GM23338 (cell line): ENCODE results near the gene ERC2. TPM values are rescaled to one million over a fixed set of nuclear protein-coding genes. Genes with fewer than 3 reads are reported as not detected.

ENCODE experiments used
- ATAC-seq: fragments of 200-7000 bp; cut with Tn5 transposase; 3 replicates; pipeline ENCODE4 v1.9.1; 2020
- DNase-seq: peaks from one replicate; pipeline ENCODE4 v3.0.0-alpha.2; 2015; ENCODE audit warnings: low spot score
- H2AFZ ChIP-seq: fragments of 200-600 bp; sonication (generic); 2 replicates; pipeline ENCODE4 v1.8.0; 2016; ENCODE audit warnings: antibody characterized with exemption, mild to moderate bottlenecking, moderate library complexity
- H3F3A ChIP-seq: fragments of 200-600 bp; sonication (generic); replicated peaks from 2 replicates; pipeline ENCODE4 v1.8.0; 2017; ENCODE audit warnings: antibody characterized with exemption, mixed run types, low read depth
- H3K27ac ChIP-seq: fragments of 200-600 bp; sonication (generic); 2 replicates; pipeline ENCODE4 v1.6.1; 2016; ENCODE audit warnings: low read depth
- H3K27me3 ChIP-seq: fragments of 200-600 bp; sonication (generic); 2 replicates; pipeline ENCODE4 v1.8.0; 2016; ENCODE audit warnings: mild to moderate bottlenecking, mixed run types, moderate library complexity; ENCODE audit not compliant: insufficient read depth
- H3K36me3 ChIP-seq: fragments of 200-600 bp; sonication (generic); 2 replicates; pipeline ENCODE4 v1.8.0; 2016; ENCODE audit warnings: mild to moderate bottlenecking; ENCODE audit not compliant: insufficient read depth
- H3K4me1 ChIP-seq: fragments of 200-600 bp; sonication (generic); 2 replicates; pipeline ENCODE4 v1.8.0; 2016; ENCODE audit warnings: mild to moderate bottlenecking, moderate library complexity; ENCODE audit not compliant: insufficient read depth
- H3K4me2 ChIP-seq: fragments of 200-600 bp; sonication (generic); 2 replicates; pipeline ENCODE4 v1.7.1; 2017; ENCODE audit warnings: mixed run types
- H3K4me3 ChIP-seq: fragments of 200-600 bp; sonication (generic); 2 replicates; pipeline ENCODE4 v1.6.1; 2016; ENCODE audit warnings: mixed run types
- H3K79me2 ChIP-seq: fragments of 200-600 bp; sonication (generic); replicated peaks from 2 replicates; pipeline ENCODE4 v1.8.0; 2017; ENCODE audit warnings: mild to moderate bottlenecking; ENCODE audit not compliant: insufficient read depth
- H3K9me2 ChIP-seq: fragments of 200-600 bp; sonication (generic); 2 replicates; pipeline ENCODE4 v1.8.0; 2017; ENCODE audit not compliant: insufficient read depth
- H4K20me1 ChIP-seq: fragments of 200-600 bp; sonication (generic); replicated peaks from 2 replicates; pipeline ENCODE4 v1.8.0; 2017; ENCODE audit warnings: mild to moderate bottlenecking; ENCODE audit not compliant: insufficient read depth
- H3K27ac Mint-ChIP-seq: 2 replicates; pipeline ENCODE4 v1.8.0; 2020; ENCODE audit warnings: inconsistent platforms, mild to moderate bottlenecking, moderate library complexity, mixed read lengths
- H3K27me3 Mint-ChIP-seq: 3 replicates; pipeline ENCODE4 v1.8.0; 2022; ENCODE audit warnings: low read depth, mild to moderate bottlenecking, moderate library complexity, mixed read lengths, inconsistent platforms; ENCODE audit not compliant: insufficient read depth, poor library complexity
- H3K36me3 Mint-ChIP-seq: 3 replicates; pipeline ENCODE4 v1.8.0; 2021; ENCODE audit warnings: low read depth, mild to moderate bottlenecking, inconsistent platforms, moderate library complexity, mixed read lengths
- H3K4me1 Mint-ChIP-seq: 3 replicates; pipeline ENCODE4 v1.8.0; 2020; ENCODE audit warnings: mild to moderate bottlenecking, inconsistent platforms, mixed read lengths
- H3K4me3 Mint-ChIP-seq: 3 replicates; pipeline ENCODE4 v1.8.0; 2021; ENCODE audit warnings: moderate library complexity, mild to moderate bottlenecking, inconsistent platforms, mixed read lengths
- H3K9me3 Mint-ChIP-seq: 3 replicates; pipeline ENCODE4 v1.8.0; 2020; ENCODE audit warnings: moderate library complexity, mild to moderate bottlenecking, inconsistent platforms, mixed read lengths
- EZH2 ChIP-seq: fragments of 200-600 bp; sonication (generic); IDR thresholded peaks from one replicate; pipeline ENCODE4 v1.8.0; 2017; ENCODE audit warnings: antibody characterized with exemption, mild to moderate bottlenecking, low read depth; ENCODE audit not compliant: unreplicated experiment
- JUNB ChIP-seq: IDR thresholded peaks from one replicate; pipeline ENCODE4 v1.6.1; 2016; ENCODE audit warnings: antibody characterized with exemption; ENCODE audit not compliant: unreplicated experiment
- NANOG ChIP-seq: IDR thresholded peaks from 2 replicates; pipeline ENCODE4 v1.6.1; 2016; ENCODE audit warnings: antibody characterized with exemption, borderline replicate concordance
- ZNF114 ChIP-seq: fragments of 250-450 bp; sonication (Bioruptor Pico); IDR thresholded peaks from 2 replicates; pipeline ENCODE4 v1.5.0; 2020; ENCODE audit warnings: mild to moderate bottlenecking, moderate library complexity
- ZNF331 ChIP-seq: fragments of 250-450 bp; sonication (Bioruptor Pico); IDR thresholded peaks from 2 replicates; pipeline ENCODE4 v1.5.0; 2020; ENCODE audit warnings: low read depth, mild to moderate bottlenecking, moderate library complexity
- polyA plus RNA-seq: library from polyadenylated mRNA; unstranded; fragments of >200 nt; fragmentation: Nextera tagmentation; extraction: Ambion mirVana; gene quantifications from 2 replicates; pipeline ENCODE4 v1.2.1, GENCODE V29; 2016
- total RNA-seq: library from RNA; depleted of rRNA; stranded (reverse); fragments of >200 nt; shearing (Covaris generic); gene quantifications from 2 replicates; pipeline ENCODE4 v1.2.3, GENCODE V29; 2014
- TF ChIP-seq, protein P1 (sequence below): IDR thresholded peaks from one replicate; pipeline ENCODE4 v1.6.1; 2018; ENCODE audit warnings: antibody characterized with exemption; ENCODE audit not compliant: unreplicated experiment
- TF ChIP-seq, protein P2 (sequence below), 2 experiments: fragments of 200-600 bp in 1 of 2; sonication (generic) in 1 of 2; conservative IDR thresholded peaks; 2 replicates each; pipeline versions ENCODE4 v1.5.1 to v1.6.1; 2016 to 2017; ENCODE audit warnings: antibody characterized with exemption in 2 of 2, low read depth in 2 of 2, mild to moderate bottlenecking in 2 of 2, moderate library complexity in 1 of 2
- TF ChIP-seq, protein P3 (sequence below): fragments of 250-450 bp; sonication (Bioruptor Pico); IDR thresholded peaks from 2 replicates; pipeline ENCODE4 v1.5.0; 2020; ENCODE audit warnings: mild to moderate bottlenecking, moderate library complexity

The ERC2 gene
- total and polyA plus RNA-seq, 2 experiments from 2014 or later, result 11.8 to 13.7 TPM

DNA sequence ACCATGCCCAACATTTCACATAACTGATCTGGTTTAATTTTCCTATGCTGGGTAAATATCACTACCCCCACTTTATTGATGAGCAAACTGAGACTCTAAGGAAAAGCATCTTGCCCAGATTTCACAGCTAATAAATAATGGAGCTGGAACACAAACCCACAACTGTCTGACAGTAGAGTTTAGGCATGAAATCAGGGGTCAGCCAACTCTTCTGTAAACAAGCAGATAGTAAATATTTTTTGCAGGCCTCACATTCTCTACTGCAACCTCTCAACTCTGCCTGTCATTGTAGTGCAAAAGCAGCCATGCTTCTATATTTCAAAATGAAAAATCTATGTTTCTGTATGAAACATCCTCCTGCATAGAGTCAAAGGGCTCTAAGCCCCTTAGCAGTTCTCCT lies 111.5 kb downstream of the ERC2 start (continued):
- TF ChIP-seq, protein P1, sequence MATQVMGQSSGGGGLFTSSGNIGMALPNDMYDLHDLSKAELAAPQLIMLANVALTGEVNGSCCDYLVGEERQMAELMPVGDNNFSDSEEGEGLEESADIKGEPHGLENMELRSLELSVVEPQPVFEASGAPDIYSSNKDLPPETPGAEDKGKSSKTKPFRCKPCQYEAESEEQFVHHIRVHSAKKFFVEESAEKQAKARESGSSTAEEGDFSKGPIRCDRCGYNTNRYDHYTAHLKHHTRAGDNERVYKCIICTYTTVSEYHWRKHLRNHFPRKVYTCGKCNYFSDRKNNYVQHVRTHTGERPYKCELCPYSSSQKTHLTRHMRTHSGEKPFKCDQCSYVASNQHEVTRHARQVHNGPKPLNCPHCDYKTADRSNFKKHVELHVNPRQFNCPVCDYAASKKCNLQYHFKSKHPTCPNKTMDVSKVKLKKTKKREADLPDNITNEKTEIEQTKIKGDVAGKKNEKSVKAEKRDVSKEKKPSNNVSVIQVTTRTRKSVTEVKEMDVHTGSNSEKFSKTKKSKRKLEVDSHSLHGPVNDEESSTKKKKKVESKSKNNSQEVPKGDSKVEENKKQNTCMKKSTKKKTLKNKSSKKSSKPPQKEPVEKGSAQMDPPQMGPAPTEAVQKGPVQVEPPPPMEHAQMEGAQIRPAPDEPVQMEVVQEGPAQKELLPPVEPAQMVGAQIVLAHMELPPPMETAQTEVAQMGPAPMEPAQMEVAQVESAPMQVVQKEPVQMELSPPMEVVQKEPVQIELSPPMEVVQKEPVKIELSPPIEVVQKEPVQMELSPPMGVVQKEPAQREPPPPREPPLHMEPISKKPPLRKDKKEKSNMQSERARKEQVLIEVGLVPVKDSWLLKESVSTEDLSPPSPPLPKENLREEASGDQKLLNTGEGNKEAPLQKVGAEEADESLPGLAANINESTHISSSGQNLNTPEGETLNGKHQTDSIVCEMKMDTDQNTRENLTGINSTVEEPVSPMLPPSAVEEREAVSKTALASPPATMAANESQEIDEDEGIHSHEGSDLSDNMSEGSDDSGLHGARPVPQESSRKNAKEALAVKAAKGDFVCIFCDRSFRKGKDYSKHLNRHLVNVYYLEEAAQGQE, result no peak
- TF ChIP-seq ZNF114 (CRISPR knock-in tag), result no peak
- TF ChIP-seq ZNF331 (CRISPR knock-in tag), result no peak
- TF ChIP-seq, protein P2, sequence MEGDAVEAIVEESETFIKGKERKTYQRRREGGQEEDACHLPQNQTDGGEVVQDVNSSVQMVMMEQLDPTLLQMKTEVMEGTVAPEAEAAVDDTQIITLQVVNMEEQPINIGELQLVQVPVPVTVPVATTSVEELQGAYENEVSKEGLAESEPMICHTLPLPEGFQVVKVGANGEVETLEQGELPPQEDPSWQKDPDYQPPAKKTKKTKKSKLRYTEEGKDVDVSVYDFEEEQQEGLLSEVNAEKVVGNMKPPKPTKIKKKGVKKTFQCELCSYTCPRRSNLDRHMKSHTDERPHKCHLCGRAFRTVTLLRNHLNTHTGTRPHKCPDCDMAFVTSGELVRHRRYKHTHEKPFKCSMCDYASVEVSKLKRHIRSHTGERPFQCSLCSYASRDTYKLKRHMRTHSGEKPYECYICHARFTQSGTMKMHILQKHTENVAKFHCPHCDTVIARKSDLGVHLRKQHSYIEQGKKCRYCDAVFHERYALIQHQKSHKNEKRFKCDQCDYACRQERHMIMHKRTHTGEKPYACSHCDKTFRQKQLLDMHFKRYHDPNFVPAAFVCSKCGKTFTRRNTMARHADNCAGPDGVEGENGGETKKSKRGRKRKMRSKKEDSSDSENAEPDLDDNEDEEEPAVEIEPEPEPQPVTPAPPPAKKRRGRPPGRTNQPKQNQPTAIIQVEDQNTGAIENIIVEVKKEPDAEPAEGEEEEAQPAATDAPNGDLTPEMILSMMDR (conservative IDR thresholded peaks at IDR 0.05; ENCODE audit: low read depth in 2 of 2), result no peak
- no peak for TF ChIP-seq EZH2

DNA sequence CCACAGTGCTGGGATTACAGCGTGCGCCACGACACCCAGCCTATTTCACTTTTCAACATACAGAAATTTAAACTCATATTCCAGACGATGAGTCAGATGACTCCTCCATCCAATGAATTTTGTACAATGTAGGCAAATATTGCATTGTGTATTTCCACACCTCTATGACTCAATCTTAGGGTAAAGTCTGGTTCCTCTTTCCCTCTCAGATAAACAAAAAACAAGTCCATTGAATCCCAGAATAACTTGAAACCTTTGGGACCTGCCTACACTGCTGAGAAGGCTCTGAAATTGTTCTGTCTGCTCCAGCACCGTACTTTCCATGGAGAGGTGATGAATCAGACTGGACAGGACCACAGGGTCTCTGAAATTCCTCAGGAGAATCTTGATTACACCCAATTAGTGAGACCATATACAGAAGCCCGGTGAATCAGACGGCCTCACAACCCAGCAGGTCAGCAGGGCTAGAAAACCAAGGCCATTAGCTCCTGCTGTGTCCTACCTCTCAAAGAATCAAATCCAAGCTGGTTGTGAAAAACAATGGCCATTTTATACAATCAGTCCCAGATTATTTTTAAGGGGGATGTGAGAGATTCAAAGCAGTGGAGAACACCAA lies 112.6 kb downstream of the ERC2 start:
- no peak for TF ChIP-seq JUNB
- TF ChIP-seq NANOG, result no peak
- no peak for TF ChIP-seq ZNF114 (CRISPR knock-in tag)
- no peak for TF ChIP-seq EZH2
- TF ChIP-seq, protein P3, sequence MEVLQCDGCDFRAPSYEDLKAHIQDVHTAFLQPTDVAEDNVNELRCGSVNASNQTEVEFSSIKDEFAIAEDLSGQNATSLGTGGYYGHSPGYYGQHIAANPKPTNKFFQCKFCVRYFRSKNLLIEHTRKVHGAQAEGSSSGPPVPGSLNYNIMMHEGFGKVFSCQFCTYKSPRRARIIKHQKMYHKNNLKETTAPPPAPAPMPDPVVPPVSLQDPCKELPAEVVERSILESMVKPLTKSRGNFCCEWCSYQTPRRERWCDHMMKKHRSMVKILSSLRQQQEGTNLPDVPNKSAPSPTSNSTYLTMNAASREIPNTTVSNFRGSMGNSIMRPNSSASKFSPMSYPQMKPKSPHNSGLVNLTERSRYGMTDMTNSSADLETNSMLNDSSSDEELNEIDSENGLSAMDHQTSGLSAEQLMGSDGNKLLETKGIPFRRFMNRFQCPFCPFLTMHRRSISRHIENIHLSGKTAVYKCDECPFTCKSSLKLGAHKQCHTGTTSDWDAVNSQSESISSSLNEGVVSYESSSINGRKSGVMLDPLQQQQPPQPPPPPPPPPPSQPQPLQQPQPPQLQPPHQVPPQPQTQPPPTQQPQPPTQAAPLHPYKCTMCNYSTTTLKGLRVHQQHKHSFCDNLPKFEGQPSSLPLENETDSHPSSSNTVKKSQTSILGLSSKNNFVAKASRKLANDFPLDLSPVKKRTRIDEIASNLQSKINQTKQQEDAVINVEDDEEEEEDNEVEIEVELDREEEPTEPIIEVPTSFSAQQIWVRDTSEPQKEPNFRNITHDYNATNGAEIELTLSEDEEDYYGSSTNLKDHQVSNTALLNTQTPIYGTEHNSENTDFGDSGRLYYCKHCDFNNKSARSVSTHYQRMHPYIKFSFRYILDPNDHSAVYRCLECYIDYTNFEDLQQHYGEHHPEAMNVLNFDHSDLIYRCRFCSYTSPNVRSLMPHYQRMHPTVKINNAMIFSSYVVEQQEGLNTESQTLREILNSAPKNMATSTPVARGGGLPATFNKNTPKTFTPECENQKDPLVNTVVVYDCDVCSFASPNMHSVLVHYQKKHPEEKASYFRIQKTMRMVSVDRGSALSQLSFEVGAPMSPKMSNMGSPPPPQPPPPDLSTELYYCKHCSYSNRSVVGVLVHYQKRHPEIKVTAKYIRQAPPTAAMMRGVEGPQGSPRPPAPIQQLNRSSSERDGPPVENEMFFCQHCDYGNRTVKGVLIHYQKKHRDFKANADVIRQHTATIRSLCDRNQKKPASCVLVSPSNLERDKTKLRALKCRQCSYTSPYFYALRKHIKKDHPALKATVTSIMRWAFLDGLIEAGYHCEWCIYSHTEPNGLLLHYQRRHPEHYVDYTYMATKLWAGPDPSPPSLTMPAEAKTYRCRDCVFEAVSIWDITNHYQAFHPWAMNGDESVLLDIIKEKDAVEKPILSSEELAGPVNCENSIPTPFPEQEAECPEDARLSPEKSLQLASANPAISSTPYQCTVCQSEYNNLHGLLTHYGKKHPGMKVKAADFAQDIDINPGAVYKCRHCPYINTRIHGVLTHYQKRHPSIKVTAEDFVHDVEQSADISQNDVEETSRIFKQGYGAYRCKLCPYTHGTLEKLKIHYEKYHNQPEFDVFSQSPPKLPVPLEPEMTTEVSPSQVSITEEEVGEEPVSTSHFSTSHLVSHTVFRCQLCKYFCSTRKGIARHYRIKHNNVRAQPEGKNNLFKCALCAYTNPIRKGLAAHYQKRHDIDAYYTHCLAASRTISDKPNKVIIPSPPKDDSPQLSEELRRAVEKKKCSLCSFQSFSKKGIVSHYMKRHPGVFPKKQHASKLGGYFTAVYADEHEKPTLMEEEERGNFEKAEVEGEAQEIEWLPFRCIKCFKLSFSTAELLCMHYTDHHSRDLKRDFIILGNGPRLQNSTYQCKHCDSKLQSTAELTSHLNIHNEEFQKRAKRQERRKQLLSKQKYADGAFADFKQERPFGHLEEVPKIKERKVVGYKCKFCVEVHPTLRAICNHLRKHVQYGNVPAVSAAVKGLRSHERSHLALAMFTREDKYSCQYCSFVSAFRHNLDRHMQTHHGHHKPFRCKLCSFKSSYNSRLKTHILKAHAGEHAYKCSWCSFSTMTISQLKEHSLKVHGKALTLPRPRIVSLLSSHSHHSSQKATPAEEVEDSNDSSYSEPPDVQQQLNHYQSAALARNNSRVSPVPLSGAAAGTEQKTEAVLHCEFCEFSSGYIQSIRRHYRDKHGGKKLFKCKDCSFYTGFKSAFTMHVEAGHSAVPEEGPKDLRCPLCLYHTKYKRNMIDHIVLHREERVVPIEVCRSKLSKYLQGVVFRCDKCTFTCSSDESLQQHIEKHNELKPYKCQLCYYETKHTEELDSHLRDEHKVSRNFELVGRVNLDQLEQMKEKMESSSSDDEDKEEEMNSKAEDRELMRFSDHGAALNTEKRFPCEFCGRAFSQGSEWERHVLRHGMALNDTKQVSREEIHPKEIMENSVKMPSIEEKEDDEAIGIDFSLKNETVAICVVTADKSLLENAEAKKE, result 0 out of 2 replicates have a peak, but pooled peaks have one; percentile 36
- peaks cover 3% of the 10 kb centered on the region; the same call in 2 of the 3 replicates for H3K36me3 Mint-ChIP-seq
- peak overlapping the region; percentile 39; the same call in 1 of the 2 replicates for H3K27ac Mint-ChIP-seq
- Histone ChIP-seq H3K4me2 (peak overlapping the region; percentile 15; the same call in 1 of the 2 replicates), H3K79me2 (no peaks in the 10 kb centered on the region), H3K36me3 (no peaks in the 10 kb centered on the region), H3F3A (no peaks in the 10 kb centered on the region), H3K4me3 (no peak overlapping the region), H3K4me1 (peaks cover 19% of the 10 kb centered on the region), H3K9me2 (no peaks in the 10 kb centered on the region), H2AFZ (no peak overlapping the region), H3K27ac (no peak overlapping the region), H4K20me1 (no peaks in the 10 kb centered on the region), H3K27me3 (no peaks in the 10 kb centered on the region)
- ATAC-seq (peak; percentile 82), DNase-seq (peak; percentile 27)
- H3K4me3 Mint-ChIP-seq, result no peak overlapping the region
- no peaks in the 10 kb centered on the region for H3K9me3 Mint-ChIP-seq
- H3K27me3 Mint-ChIP-seq, result no peaks in the 10 kb centered on the region
- peaks cover 37% of the 10 kb centered on the region for H3K4me1 Mint-ChIP-seq
